Astrocyte of the spinal cord (primary cell): Measurements from ENCODE around the gene NGEF.

Experiments
- DNase-seq: peaks from one replicate; pipeline ENCODE4 v3.0.0; 2011; ENCODE audit warnings: low read depth, low spot score
- H3K4me3 ChIP-seq: 2 replicates; pipeline ENCODE4 v1.5.1; 2011; ENCODE audit warnings: low read depth, mild to moderate bottlenecking, low read length, moderate library complexity
- in situ Hi-C: cut with HindIII; loops from 2 replicates; pipeline ENCODE4 v1.10.0; 2017; ENCODE audit warnings: low sequenced_read_pairs
- TF ChIP-seq, protein P1 (sequence below): IDR thresholded peaks from 2 replicates; pipeline ENCODE4 v1.5.1; 2012; ENCODE audit warnings: low read depth, mild to moderate bottlenecking, low read length, inconsistent platforms

Gene NGEF

DNA sequence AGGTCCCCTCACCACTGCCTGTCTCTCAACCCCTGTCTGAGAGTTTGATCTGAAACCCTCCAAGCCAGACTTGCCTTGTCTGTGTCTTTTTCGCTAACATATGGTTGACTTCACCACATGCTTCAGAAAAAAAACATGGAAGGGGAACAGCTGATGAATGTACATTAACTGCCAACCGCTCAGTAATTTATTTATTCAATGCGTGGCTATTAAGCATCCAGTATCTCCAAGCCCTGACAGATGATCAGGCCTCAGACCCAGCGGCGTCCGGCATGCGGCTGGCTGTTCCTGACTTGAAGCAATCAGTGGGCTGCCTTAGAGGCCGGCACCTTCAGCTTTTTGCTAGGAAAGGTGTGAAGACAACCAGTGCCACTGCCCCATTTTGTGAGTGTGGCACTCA lies 62.3 kb downstream of the NGEF start:
- in situ Hi-C loops: no loop called here
- no peak for DNase-seq
- TF ChIP-seq, protein P1, sequence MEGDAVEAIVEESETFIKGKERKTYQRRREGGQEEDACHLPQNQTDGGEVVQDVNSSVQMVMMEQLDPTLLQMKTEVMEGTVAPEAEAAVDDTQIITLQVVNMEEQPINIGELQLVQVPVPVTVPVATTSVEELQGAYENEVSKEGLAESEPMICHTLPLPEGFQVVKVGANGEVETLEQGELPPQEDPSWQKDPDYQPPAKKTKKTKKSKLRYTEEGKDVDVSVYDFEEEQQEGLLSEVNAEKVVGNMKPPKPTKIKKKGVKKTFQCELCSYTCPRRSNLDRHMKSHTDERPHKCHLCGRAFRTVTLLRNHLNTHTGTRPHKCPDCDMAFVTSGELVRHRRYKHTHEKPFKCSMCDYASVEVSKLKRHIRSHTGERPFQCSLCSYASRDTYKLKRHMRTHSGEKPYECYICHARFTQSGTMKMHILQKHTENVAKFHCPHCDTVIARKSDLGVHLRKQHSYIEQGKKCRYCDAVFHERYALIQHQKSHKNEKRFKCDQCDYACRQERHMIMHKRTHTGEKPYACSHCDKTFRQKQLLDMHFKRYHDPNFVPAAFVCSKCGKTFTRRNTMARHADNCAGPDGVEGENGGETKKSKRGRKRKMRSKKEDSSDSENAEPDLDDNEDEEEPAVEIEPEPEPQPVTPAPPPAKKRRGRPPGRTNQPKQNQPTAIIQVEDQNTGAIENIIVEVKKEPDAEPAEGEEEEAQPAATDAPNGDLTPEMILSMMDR: no peak
- H3K4me3 ChIP-seq: no peak overlapping the region

DNA sequence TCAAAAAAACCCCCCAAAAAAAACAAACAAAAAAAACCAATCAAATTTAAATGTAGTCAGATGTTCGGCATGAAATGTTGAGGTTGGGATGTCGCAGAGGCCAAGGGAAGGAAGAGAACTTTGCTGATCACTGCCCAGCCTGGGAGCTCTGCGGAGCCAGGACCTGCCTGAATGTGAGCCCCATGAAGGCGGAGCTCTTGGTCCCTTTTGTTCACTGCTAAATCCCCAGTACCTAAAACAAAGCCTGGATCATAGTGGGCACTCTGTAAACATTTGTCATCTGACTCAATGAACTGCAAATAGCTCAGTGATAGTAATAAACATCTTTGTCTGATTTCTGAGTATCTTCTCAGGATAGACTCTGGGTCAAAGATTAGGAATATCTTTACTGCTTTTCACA lies 64.0 kb downstream of the NGEF start:
- no peak overlapping the region for H3K4me3 ChIP-seq
- in situ Hi-C loops: no loop called here
- TF ChIP-seq, protein P1: no peak
- no peak for DNase-seq

DNA sequence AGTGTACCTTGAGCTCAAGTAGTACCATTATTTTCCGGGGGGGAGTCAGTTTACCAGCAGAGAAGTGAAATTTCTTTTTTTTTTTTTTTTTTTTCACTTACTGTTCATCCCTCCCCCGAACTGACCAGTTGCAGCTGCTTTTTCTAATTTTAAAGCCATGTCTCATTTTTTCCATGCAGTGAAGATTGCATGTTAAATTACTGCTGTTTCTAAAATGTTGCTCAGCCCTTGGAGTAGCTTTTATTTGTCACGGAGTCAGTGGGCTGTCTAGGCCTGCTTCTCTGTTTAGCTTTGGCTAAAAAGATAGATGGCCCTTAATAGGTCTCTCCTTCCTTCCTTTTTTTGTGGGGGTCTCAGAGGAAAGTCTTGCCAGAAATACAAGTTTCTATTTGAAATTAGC lies 70.2 kb downstream of the NGEF start:
- DNase-seq: no peak
- in situ Hi-C loops: no loop called here
- no peak overlapping the region for H3K4me3 ChIP-seq
- TF ChIP-seq, protein P1: no peak

DNA sequence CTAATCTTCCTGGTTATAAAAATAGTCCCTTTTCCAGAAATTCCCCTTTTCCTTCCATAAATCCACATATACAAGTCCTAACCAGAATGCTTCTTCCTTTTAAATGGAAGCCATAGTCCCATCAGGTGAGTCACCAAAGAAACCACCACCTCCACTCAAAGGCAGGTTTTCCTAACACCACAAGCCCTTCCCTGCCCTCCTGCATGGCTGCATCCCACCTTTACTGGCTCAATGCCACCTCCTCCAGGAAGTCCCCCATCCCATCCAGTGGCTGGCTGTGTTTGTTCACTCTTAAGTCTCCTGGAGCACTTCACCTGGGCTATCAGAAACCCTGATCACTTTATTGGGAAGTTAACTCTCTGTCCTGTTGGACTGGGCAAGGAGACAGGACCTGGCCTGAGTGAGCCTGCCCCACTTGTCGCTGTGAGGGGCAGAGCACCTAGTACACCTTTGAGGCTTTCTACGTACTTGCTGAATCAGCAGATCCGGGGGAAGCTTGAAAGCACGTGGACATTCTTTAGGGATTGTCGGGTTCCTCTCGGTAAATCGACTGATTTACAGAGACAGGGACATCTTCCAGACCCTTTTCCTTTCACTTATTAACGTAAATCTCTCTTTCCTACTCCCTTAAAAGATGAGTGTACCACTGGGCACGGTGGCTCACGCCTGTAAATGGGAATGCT lies 71.0 kb downstream of the NGEF start:
- in situ Hi-C loops: no loop called here
- no peak overlapping the region for H3K4me3 ChIP-seq
- no peak for DNase-seq

DNA sequence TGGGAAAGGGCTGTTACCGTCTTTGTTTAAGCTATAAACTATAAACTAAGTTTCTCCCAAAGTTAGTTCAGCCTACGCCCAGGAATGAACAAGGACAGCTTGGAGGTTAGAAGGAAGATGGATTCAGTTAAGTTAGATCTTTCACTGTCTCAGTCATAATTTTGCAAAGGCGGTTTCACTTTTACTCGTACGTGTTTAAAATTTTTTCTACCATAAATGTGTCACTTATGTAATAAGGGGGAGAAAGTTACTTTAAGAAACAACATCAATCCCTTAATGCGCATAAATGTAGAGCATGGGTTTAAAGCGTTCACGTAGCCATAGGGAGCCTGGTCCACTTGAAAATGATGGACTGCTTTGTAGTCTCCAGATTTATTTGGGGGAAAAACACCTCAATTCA lies 71.7 kb downstream of the NGEF start:
- no peak overlapping the region for H3K4me3 ChIP-seq
- TF ChIP-seq, protein P1: no peak
- DNase-seq: no peak
- in situ Hi-C loops: no loop called here

More for the DNA sequence above, 71.0 kb downstream of the NGEF start:
- TF ChIP-seq, protein P1: no peak

DNA sequence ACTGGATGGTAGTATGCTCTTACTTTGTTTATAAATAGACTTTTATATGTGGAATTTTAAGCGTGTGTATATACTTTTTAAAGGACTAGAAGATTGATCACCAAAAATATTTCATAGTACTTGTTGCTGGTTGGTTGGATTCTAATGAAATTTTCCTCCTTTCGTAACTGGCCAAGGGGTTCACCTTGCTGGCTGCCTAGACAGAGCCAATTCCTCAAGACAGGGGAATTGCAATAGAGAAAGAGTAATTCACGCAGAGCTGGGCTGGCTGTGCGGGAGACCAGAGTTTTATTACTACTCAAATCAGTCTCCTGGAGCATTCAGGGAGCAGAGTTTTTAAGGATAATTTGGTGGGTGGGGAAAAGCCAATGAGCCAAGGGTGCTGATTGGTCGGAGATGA lies 72.3 kb downstream of the NGEF start:
- in situ Hi-C loops: no loop called here
- H3K4me3 ChIP-seq: no peak overlapping the region
- no peak for DNase-seq
- TF ChIP-seq, protein P1: no peak
